Rectal smooth muscle tissue (tissue), 1 donor: Measurements from ENCODE around the gene BTNL3.
"Not testable (repeated sequence)": the region's sequence is repeated elsewhere in the genome, so short reads cannot be mapped to it uniquely, and the experiment has no call there.

Source experiments
- H3K27ac ChIP-seq: one replicate; pipeline ENCODE4 v1.7.0; 2013; ENCODE audit warnings: low read depth, low read length, inconsistent platforms
- H3K27me3 ChIP-seq: one replicate; pipeline ENCODE4 v1.7.0; 2013; ENCODE audit warnings: low read length; ENCODE audit not compliant: control insufficient read depth, insufficient read depth
- H3K36me3 ChIP-seq: one replicate; pipeline ENCODE4 v1.7.0; 2013; ENCODE audit warnings: low read length; ENCODE audit not compliant: control insufficient read depth, insufficient read depth
- H3K4me1 ChIP-seq: one replicate; pipeline ENCODE4 v1.7.0; 2013; ENCODE audit warnings: low read length; ENCODE audit not compliant: control insufficient read depth, insufficient read depth
- H3K4me3 ChIP-seq: one replicate; pipeline ENCODE4 v1.7.0; 2013; ENCODE audit warnings: low read length
- H3K9ac ChIP-seq: one replicate; pipeline ENCODE4 v1.7.0; 2013; ENCODE audit warnings: low read length

The BTNL3 gene

GRCh38 chr5:180988016-180988415 is 630 bp upstream of the BTNL3 start:
- Histone ChIP-seq H3K27ac (no peak overlapping the region), H3K4me3 (no peak overlapping the region), H3K4me1 (no peaks in the 10 kb centered on the region)

DNA sequence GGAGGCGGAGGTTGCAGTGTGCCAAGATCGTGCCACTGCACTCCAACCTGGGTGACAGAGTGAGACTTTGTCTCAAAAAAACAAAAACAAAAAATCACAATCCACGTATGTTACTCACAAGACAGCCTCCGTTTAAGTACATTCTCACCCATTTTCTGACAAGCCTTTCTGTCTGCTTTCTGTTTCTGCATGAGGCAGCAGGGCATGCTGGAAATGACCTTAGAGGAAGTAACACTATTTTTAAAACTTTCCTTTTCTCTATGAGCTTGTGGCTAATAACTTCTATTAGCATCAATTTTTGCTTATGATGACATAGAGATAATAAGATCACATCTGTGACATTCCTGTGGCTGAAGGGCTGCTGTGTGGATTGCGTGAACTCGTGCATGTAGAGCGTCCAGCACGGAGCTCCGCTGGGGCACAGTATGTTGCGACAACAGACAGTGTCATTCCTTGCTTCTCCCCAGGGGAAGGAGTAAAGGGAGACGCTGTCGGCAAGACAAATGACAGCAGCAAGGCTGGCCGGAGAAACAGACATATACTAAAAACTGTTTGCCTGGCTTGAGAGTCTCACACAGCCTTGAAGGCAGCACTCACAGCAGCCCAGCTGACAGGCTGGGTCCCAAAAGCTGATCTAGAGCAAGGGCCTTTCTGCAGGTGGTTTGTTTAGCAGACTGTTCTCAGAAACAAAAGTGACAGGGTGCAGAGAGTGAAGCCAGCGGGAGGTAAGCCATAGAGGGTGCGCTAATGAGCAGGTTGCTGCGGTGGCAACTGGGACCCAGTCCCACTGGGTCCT is 1.6 kb downstream of the BTNL3 start:
- Histone ChIP-seq H3K27me3 (no peaks in the 10 kb centered on the region), H3K4me3 (peak overlapping the region; percentile 21), H3K27ac (no peak overlapping the region), H3K36me3 (no peaks in the 10 kb centered on the region), H3K9ac (no peak overlapping the region), H3K4me1 (no peaks in the 10 kb centered on the region)

More at GRCh38 chr5:180988016-180988415, 630 bp upstream of the BTNL3 start:
- no peak overlapping the region for H3K9ac ChIP-seq
- H3K36me3 ChIP-seq = no peaks in the 10 kb centered on the region
- no peaks in the 10 kb centered on the region for H3K27me3 ChIP-seq

GRCh38 chr5:180990882-180991242 is 2.2 kb downstream of the BTNL3 start:
- H3K36me3 ChIP-seq = no peaks in the 10 kb centered on the region
- no peaks in the 10 kb centered on the region for H3K27me3 ChIP-seq
- H3K27ac ChIP-seq = no peak overlapping the region
- H3K9ac ChIP-seq = no peak overlapping the region
- H3K4me3 ChIP-seq = peak overlapping the region; percentile 21
- H3K4me1 ChIP-seq = no peaks in the 10 kb centered on the region

GRCh38 chr5:181001947-181002346 is 13.3 kb downstream of the BTNL3 start:
- no peaks in the 10 kb centered on the region for H3K36me3 ChIP-seq

GRCh38 chr5:181005791-181006190 is 17.1 kb downstream of the BTNL3 start:
- no peaks in the 10 kb centered on the region for H3K36me3 ChIP-seq
- H3K27me3 ChIP-seq = no peaks in the 10 kb centered on the region
- H3K27ac ChIP-seq = no peak overlapping the region
- H3K9ac ChIP-seq = no peak overlapping the region
- H3K4me1 ChIP-seq = no peaks in the 10 kb centered on the region
- no peak overlapping the region for H3K4me3 ChIP-seq

More at GRCh38 chr5:181001947-181002346, 13.3 kb downstream of the BTNL3 start:
- no peaks in the 10 kb centered on the region for H3K4me1 ChIP-seq
- H3K27ac ChIP-seq = no peak overlapping the region
- no peak overlapping the region for H3K9ac ChIP-seq
- H3K27me3 ChIP-seq = no peaks in the 10 kb centered on the region
- H3K4me3 ChIP-seq = no peak overlapping the region

GRCh38 chr5:181008136-181008535 is 19.5 kb downstream of the BTNL3 start:
- Histone ChIP-seq H3K36me3 (no peaks in the 10 kb centered on the region), H3K4me3 (no peak overlapping the region), H3K27me3 (no peaks in the 10 kb centered on the region), H3K4me1 (no peaks in the 10 kb centered on the region), H3K27ac (no peak overlapping the region), H3K9ac (no peak overlapping the region)

- not testable (repeated sequence) for H3K36me3 ChIP-seq, H3K27ac ChIP-seq, H3K4me1 ChIP-seq, H3K27me3 ChIP-seq, H3K9ac ChIP-seq, H3K4me3 ChIP-seq
Observed at GRCh38 chr5:181010018-181010417, 21.4 kb downstream of the BTNL3 start.

GRCh38 chr5:181014654-181015053 is 26.0 kb downstream of the BTNL3 start:
- H3K4me3 ChIP-seq, H3K4me1 ChIP-seq, H3K9ac ChIP-seq, H3K27ac ChIP-seq, H3K27me3 ChIP-seq, H3K36me3 ChIP-seq: not testable (repeated sequence)

GRCh38 chr5:181017448-181017847 is 28.8 kb downstream of the BTNL3 start:
- H3K9ac ChIP-seq, H3K4me3 ChIP-seq, H3K27ac ChIP-seq, H3K4me1 ChIP-seq, H3K27me3 ChIP-seq, H3K36me3 ChIP-seq: not testable (repeated sequence)

DNA sequence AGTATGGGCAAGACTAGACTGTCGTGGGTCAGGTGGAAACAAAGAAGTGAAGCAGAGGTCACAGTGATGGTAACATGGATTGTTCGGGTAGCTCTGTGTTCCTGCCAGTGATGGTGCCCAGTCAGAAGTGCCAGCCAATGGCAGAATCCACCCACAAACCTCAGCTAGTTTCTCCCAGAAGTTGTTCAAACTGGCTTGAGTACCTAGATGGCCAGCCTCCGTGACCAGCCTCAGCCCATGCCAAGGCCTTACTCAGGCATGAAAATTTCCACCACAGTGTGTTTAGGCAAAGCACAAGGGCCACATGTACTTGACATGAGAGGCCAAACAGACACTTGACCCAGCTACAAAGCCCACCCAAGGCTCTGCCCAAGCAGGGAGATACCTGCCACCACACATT is 32.0 kb downstream of the BTNL3 start:
- H3K4me1 ChIP-seq = no peaks in the 10 kb centered on the region
- H3K27me3 ChIP-seq = no peaks in the 10 kb centered on the region
- no peak overlapping the region for H3K27ac ChIP-seq
- H3K36me3 ChIP-seq = no peaks in the 10 kb centered on the region
- H3K4me3 ChIP-seq = no peak overlapping the region
- H3K9ac ChIP-seq = no peak overlapping the region

GRCh38 chr5:181024245-181025064 is 35.8 kb downstream of the BTNL3 start:
- Histone ChIP-seq H3K36me3 (no peaks in the 10 kb centered on the region), H3K27me3 (no peaks in the 10 kb centered on the region), H3K4me3 (no peak overlapping the region), H3K9ac (no peak overlapping the region), H3K4me1 (no peaks in the 10 kb centered on the region), H3K27ac (no peak overlapping the region)

- Histone ChIP-seq H3K36me3 (no peaks in the 10 kb centered on the region), H3K4me1 (no peaks in the 10 kb centered on the region), H3K27me3 (no peaks in the 10 kb centered on the region), H3K27ac (no peak overlapping the region), H3K4me3 (no peak overlapping the region), H3K9ac (no peak overlapping the region)
Observed at GRCh38 chr5:181027452-181028031, 38.9 kb downstream of the BTNL3 start.
